ENCODE measurements around the gene CADPS. TPM values are rescaled to one million over a fixed set of nuclear protein-coding genes. Genes with fewer than 3 reads are reported as not detected.

CADPS gene
- polyA plus RNA-seq, 3 donors = not detected

DNA sequence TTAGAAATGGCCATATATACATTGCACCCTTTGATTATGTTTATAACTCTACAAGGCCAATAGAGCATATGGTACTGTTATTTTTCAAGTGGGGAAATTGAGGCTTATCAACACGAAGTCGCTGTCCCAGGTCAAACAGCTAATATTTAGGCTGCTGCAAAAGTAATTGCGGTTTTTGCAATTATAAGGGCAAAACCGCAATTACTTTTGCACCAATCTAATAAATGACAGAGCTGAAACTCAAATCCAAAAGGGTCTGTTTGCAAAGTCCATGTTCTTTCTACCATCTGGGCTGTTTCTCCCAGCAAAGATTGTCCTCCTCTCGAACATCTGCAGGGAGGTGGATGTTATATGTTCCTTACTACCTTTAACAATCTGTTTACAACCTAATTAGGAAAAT lies 147.2 kb downstream of the CADPS start:
- WGBS (ENCODE audit: insufficient coverage) = 20% methylated on average over 1 of the region's 5 CpGs

DNA sequence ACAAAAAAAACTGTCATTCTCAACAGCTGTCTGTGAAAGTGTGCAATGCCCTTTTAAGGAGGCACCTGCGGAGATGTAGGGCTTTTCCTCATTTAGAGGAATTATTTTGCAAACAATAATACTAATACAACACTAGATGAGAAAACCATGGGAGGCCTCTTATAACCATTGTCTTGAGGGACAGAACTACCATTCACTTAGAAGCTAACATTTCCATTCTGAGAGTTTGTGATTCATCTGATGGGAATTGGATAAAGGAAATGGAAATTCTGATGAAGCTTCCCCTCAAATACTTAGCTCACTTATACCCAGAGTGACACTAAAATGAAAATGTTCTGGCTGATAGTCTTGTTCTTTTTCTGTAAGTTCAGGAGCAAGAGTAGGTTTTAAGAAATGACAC lies 147.7 kb downstream of the CADPS start:
- no peaks in the 10 kb centered on the region for H3K4me1 ChIP-seq (ENCODE audit: control insufficient read depth in 1 of 2, insufficient read depth in 2 of 2, low read length in 2 of 2)
- H3K27ac ChIP-seq (ENCODE audit: low read depth in 1 of 2, low read length in 2 of 2) = no peak overlapping the region
- Mint-ChIP-seq H3K27ac (no peak overlapping the region), H3K36me3 (no peaks in the 10 kb centered on the region), H3K4me1 (no peaks in the 10 kb centered on the region), H3K27me3 (ENCODE audit: low read depth in 3 of 3) (peaks cover 0 to 1% (median 0%) of the 10 kb centered on the region in 3 donors), H3K9me3 (peaks cover 0 to 3% (median 0%) of the 10 kb centered on the region in 7 donors), H3K4me3 (no peak overlapping the region)
- intact Hi-C loops (cut with micrococcal nuclease) = no loop called here
- H4K20me1 ChIP-seq (ENCODE audit: insufficient read depth, low read length) = no peaks in the 10 kb centered on the region
- no peaks in the 10 kb centered on the region for H3K79me2 ChIP-seq (ENCODE audit: insufficient read depth, low read length)
- DNase-seq = no peak
- H3K9ac ChIP-seq (ENCODE audit: insufficient read depth, low read length, poor library complexity, severe bottlenecking) = no peak overlapping the region
- WGBS (ENCODE audit: insufficient coverage) = no CpG with 5 or more reads among the region's 1 CpG
- no peak overlapping the region for H3K4me3 ChIP-seq (replicated peaks in 1 of 3; ENCODE audit: low read depth in 2 of 3, low read length in 3 of 3)
- H3K9me3 ChIP-seq (replicated peaks in 1 of 2; ENCODE audit: control insufficient read depth in 1 of 2, insufficient read depth in 1 of 2, low read length in 2 of 2) = no peaks in the 10 kb centered on the region
- no peak overlapping the region for H3K4me2 ChIP-seq (replicated peaks; ENCODE audit: extremely low read depth, low read length, poor library complexity, severe bottlenecking)
- H3K36me3 ChIP-seq (replicated peaks in 1 of 2; ENCODE audit: control insufficient read depth in 1 of 2, insufficient read depth in 2 of 2, low read length in 2 of 2) = no peaks in the 10 kb centered on the region
- TF ChIP-seq, protein P1, sequence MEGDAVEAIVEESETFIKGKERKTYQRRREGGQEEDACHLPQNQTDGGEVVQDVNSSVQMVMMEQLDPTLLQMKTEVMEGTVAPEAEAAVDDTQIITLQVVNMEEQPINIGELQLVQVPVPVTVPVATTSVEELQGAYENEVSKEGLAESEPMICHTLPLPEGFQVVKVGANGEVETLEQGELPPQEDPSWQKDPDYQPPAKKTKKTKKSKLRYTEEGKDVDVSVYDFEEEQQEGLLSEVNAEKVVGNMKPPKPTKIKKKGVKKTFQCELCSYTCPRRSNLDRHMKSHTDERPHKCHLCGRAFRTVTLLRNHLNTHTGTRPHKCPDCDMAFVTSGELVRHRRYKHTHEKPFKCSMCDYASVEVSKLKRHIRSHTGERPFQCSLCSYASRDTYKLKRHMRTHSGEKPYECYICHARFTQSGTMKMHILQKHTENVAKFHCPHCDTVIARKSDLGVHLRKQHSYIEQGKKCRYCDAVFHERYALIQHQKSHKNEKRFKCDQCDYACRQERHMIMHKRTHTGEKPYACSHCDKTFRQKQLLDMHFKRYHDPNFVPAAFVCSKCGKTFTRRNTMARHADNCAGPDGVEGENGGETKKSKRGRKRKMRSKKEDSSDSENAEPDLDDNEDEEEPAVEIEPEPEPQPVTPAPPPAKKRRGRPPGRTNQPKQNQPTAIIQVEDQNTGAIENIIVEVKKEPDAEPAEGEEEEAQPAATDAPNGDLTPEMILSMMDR (IDR thresholded peaks at IDR 0.05) = no peak
- no peak overlapping the region for H2AFZ ChIP-seq (ENCODE audit: insufficient read depth, low read depth, low read length, poor library complexity, severe bottlenecking)
- no peaks in the 10 kb centered on the region for H3K27me3 ChIP-seq (ENCODE audit: control insufficient read depth in 2 of 2, insufficient read depth in 2 of 2, low read length in 2 of 2)

More for the DNA sequence above, 147.2 kb downstream of the CADPS start:
- no peaks in the 10 kb centered on the region for H3K9me3 ChIP-seq (replicated peaks in 1 of 2; ENCODE audit: control insufficient read depth in 1 of 2, insufficient read depth in 1 of 2, low read length in 2 of 2)
- H3K4me1 ChIP-seq (ENCODE audit: control insufficient read depth in 1 of 2, insufficient read depth in 2 of 2, low read length in 2 of 2) = no peaks in the 10 kb centered on the region
- no peak overlapping the region for H3K27ac Mint-ChIP-seq
- no peaks in the 10 kb centered on the region for H3K4me1 Mint-ChIP-seq
- H3K79me2 ChIP-seq (ENCODE audit: insufficient read depth, low read length) = no peaks in the 10 kb centered on the region
- peaks cover 0 to 3% (median 0%) of the 10 kb centered on the region in 7 donors for H3K9me3 Mint-ChIP-seq
- H3K27ac ChIP-seq (ENCODE audit: low read depth in 1 of 2, low read length in 2 of 2) = no peak overlapping the region
- intact Hi-C loops (cut with micrococcal nuclease) = no loop called here
- no peaks in the 10 kb centered on the region for H3K36me3 ChIP-seq (replicated peaks in 1 of 2; ENCODE audit: control insufficient read depth in 1 of 2, insufficient read depth in 2 of 2, low read length in 2 of 2)
- H2AFZ ChIP-seq (ENCODE audit: insufficient read depth, low read depth, low read length, poor library complexity, severe bottlenecking) = no peak overlapping the region
- H3K9ac ChIP-seq (ENCODE audit: insufficient read depth, low read length, poor library complexity, severe bottlenecking) = no peak overlapping the region
- H3K36me3 Mint-ChIP-seq = no peaks in the 10 kb centered on the region
- H3K27me3 Mint-ChIP-seq (ENCODE audit: low read depth in 3 of 3) = peaks cover 0 to 1% (median 0%) of the 10 kb centered on the region in 3 donors
- no peaks in the 10 kb centered on the region for H4K20me1 ChIP-seq (ENCODE audit: insufficient read depth, low read length)
- no peak overlapping the region for H3K4me3 Mint-ChIP-seq
- no peak for DNase-seq
- no peaks in the 10 kb centered on the region for H3K27me3 ChIP-seq (ENCODE audit: control insufficient read depth in 2 of 2, insufficient read depth in 2 of 2, low read length in 2 of 2)
- no peak overlapping the region for H3K4me2 ChIP-seq (replicated peaks; ENCODE audit: extremely low read depth, low read length, poor library complexity, severe bottlenecking)
- TF ChIP-seq, protein P1 (IDR thresholded peaks at IDR 0.05) = no peak
- H3K4me3 ChIP-seq (replicated peaks in 1 of 3; ENCODE audit: low read depth in 2 of 3, low read length in 3 of 3) = no peak overlapping the region
